GM12864 (cell line): Measurements from ENCODE around the gene LRCOL1.

Source experiments
- DNase-seq: peaks from one replicate; pipeline ENCODE4 v3.0.0-alpha.2; 2011; ENCODE audit warnings: low read depth
- H3K4me3 ChIP-seq: 2 replicates; pipeline ENCODE4 v1.5.1; 2011; ENCODE audit warnings: mild to moderate bottlenecking, low read depth, low read length, control low read depth
- CTCF ChIP-seq: IDR thresholded peaks from 2 replicates; pipeline ENCODE4 v1.5.1; 2011; ENCODE audit warnings: low read depth, mild to moderate bottlenecking, moderate library complexity, low read length, control low read depth, inconsistent platforms; ENCODE audit errors: missing control alignments

LRCOL1 gene

GRCh38 chr12:132651444-132652100 lies 41.2 kb upstream of the LRCOL1 start:
- no peak overlapping the region for H3K4me3 ChIP-seq
- TF ChIP-seq CTCF: no peak
- no peak for DNase-seq

GRCh38 chr12:132649226-132649945 lies 39.0 kb upstream of the LRCOL1 start:
- H3K4me3 ChIP-seq: no peak overlapping the region
- no peak for TF ChIP-seq CTCF
- DNase-seq: no peak

GRCh38 chr12:132648616-132649225 lies 38.3 kb upstream of the LRCOL1 start:
- DNase-seq: no peak
- H3K4me3 ChIP-seq: no peak overlapping the region
- no peak for TF ChIP-seq CTCF

GRCh38 chr12:132647858-132648257 lies 37.5 kb upstream of the LRCOL1 start:
- no peak overlapping the region for H3K4me3 ChIP-seq
- DNase-seq: no peak
- no peak for TF ChIP-seq CTCF

GRCh38 chr12:132646850-132647249 lies 36.5 kb upstream of the LRCOL1 start:
- H3K4me3 ChIP-seq: no peak overlapping the region
- no peak for DNase-seq
- no peak for TF ChIP-seq CTCF

GRCh38 chr12:132642846-132643835 lies 32.8 kb upstream of the LRCOL1 start:
- no peak for TF ChIP-seq CTCF
- no peak overlapping the region for H3K4me3 ChIP-seq
- DNase-seq: no peak
